ENCODE measurements around the gene OOEP.

DNA sequence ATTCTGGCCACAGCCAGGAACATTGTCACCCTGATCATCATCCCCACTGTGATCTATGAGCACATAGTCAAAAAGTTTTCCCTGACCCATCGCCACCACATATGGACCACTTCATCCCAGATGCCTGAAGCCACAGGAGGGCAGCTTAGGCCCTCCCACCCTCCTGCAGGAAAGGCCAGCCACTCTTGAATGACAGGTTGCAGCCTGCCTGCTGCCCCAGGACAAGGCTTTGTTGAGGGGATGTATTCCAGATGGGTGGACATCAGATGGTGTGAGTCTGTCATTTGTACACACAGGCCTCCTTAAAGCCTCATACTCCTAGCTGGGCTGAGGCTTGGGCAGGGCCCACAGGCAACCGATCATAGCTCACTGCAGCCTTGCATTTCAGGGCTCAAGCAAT, 46.4 kb downstream of the OOEP start:
- TF ChIP-seq, protein P1, sequence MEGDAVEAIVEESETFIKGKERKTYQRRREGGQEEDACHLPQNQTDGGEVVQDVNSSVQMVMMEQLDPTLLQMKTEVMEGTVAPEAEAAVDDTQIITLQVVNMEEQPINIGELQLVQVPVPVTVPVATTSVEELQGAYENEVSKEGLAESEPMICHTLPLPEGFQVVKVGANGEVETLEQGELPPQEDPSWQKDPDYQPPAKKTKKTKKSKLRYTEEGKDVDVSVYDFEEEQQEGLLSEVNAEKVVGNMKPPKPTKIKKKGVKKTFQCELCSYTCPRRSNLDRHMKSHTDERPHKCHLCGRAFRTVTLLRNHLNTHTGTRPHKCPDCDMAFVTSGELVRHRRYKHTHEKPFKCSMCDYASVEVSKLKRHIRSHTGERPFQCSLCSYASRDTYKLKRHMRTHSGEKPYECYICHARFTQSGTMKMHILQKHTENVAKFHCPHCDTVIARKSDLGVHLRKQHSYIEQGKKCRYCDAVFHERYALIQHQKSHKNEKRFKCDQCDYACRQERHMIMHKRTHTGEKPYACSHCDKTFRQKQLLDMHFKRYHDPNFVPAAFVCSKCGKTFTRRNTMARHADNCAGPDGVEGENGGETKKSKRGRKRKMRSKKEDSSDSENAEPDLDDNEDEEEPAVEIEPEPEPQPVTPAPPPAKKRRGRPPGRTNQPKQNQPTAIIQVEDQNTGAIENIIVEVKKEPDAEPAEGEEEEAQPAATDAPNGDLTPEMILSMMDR (IDR thresholded peaks at IDR 0.05) = no peak
- TF ChIP-seq POLR2A (IDR thresholded peaks at IDR 0.05) = no peak
